ENCODE data around the gene PCF11. TPM values are rescaled to one million over a fixed set of nuclear protein-coding genes. Genes with fewer than 3 reads are reported as not detected.

The PCF11 gene, protein sequence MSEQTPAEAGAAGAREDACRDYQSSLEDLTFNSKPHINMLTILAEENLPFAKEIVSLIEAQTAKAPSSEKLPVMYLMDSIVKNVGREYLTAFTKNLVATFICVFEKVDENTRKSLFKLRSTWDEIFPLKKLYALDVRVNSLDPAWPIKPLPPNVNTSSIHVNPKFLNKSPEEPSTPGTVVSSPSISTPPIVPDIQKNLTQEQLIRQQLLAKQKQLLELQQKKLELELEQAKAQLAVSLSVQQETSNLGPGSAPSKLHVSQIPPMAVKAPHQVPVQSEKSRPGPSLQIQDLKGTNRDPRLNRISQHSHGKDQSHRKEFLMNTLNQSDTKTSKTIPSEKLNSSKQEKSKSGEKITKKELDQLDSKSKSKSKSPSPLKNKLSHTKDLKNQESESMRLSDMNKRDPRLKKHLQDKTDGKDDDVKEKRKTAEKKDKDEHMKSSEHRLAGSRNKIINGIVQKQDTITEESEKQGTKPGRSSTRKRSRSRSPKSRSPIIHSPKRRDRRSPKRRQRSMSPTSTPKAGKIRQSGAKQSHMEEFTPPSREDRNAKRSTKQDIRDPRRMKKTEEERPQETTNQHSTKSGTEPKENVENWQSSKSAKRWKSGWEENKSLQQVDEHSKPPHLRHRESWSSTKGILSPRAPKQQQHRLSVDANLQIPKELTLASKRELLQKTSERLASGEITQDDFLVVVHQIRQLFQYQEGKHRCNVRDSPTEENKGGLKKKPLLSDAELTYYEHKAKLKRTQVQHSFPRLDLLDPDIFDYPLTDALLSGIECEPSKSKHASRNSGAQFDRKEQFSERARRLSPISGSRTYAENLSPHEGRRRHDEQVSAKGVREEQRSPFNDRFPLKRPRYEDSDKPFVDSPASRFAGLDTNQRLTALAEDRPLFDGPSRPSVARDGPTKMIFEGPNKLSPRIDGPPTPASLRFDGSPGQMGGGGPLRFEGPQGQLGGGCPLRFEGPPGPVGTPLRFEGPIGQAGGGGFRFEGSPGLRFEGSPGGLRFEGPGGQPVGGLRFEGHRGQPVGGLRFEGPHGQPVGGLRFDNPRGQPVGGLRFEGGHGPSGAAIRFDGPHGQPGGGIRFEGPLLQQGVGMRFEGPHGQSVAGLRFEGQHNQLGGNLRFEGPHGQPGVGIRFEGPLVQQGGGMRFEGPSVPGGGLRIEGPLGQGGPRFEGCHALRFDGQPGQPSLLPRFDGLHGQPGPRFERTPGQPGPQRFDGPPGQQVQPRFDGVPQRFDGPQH (N-terminal part only)
- 100 to 1,000 TPM in 1 of 8 experiments, 10 to 100 TPM in 7; 35.2 to 101 (median 50.6) TPM for total RNA-seq

DNA sequence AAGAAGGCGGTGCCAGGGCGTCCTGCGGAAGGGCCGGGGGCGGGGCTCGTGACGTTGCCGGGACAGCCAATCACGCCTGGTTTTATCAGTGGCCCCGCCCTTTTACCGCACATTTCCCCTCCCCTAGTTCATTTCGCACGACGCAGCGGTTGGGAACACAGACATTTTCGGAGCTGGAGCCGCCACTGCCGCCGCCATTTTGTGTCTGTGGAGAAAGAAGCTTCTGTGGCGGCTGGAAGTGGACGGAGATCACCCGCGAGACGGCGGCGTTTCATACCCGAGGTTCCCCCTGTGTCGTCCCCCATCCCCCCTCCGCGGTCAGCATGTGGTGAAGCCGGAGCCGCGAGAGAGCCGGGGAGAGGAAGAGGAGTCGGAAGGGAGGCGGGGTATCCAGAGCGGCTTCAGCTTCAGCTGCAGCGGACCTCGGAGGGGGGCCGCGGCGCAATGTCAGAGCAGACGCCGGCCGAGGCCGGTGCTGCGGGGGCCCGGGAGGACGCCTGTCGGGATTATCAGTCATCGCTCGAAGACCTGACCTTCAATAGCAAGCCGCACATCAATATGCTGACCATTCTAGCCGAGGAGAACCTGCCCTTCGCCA lies at the start of gene PCF11:
Gene PCF11 (plus strand): TSS at position 136 of the 598 bp plus-strand sequence. CDS start 309 bp downstream, at position 445.
- in situ Hi-C loops (cut with MboI; ENCODE audit: low pct_unique_long_range_greater_than_20kb in 2 of 9, low sequenced_read_pairs in 9 of 9, unreplicated experiment in 9 of 9): no loop called here
- WGBS, 10 experiments: 0% methylated on average over 1 to 5 of the region's 55 CpGs; no CpG with 5 or more reads in 8 of the 10 experiments
- peak; percentile 0 to 21 (median 8) for ATAC-seq (replicated peaks in 6 of 8)
- Histone ChIP-seq H3K27ac (peak within 1 kb of the TSS; percentile 96 to 98), H3K4me1 (replicated peaks in 1 of 2) (peaks cover 9 to 26% of the 10 kb centered on the region in 2 donors), H3K4me3 (peak within 1 kb of the TSS; percentile 79 to 97 (median 89))

DNA sequence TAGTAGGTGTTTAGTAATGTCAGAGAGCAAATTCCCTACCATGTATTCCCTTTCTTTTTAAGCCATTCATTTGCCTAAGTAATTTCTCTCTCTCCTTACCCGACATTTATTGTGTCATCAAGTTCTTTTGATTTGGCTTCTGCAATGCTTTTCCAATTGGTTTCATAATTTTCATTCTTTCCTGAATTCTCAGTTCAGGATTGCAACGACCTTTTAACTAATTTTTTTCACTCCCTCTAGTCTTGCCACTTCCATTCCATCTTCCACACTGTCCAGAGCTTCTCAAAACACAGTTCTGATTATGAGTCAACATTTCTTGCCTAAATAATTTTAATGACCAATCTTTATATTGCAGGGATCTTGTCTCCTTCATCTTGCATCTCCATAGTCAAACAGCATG lies 44.0 kb upstream of the PCF11 start:
- ATAC-seq (replicated peaks in 6 of 8): no peak
- WGBS, 10 experiments: 0 to 90% (median 73%) methylated on average over 2 of the region's 2 CpGs
- no peak overlapping the region for H3K4me3 ChIP-seq
- in situ Hi-C loops (cut with MboI; ENCODE audit: low pct_unique_long_range_greater_than_20kb in 2 of 9, low sequenced_read_pairs in 9 of 9, unreplicated experiment in 9 of 9): no loop called here
- peaks cover 4 to 9% of the 10 kb centered on the region in 2 donors for H3K4me1 ChIP-seq (replicated peaks in 1 of 2)
- H3K27ac ChIP-seq: no peak overlapping the region

DNA sequence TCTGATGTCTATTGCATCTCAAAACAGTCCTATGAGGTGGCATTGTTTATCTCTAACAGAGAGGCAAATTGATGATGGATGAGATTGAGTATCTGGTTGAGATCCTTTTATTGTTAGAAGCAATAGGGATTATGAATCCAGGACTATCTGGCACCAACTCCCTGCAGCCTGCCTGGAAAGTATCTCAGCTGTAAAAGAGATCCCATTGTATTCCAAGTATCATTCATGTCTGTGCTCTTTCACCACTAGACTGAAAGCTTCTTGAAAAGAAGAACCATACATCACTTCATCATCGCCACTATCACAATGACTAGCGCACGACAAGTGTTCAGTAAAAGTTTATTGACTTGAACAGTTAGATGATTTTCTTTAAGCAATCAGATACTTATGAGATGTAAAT lies 41.9 kb upstream of the PCF11 start:
- ATAC-seq (replicated peaks in 6 of 8): peak in 5 of 8 experiments; percentile 44 to 78 (median 64)
- Histone ChIP-seq H3K4me3 (peak overlapping the region in 1 of 5 donors; percentile 9), H3K27ac (peak overlapping the region in 1 of 2 donors; percentile 2), H3K4me1 (replicated peaks in 1 of 2) (peaks cover 4 to 9% of the 10 kb centered on the region in 2 donors)
- WGBS, 10 experiments: 9 to 100% (median 40%) methylated on average over 1 to 3 of the region's 3 CpGs; no CpG with 5 or more reads in 2 of the 10 experiments
- in situ Hi-C loops (cut with MboI; ENCODE audit: low pct_unique_long_range_greater_than_20kb in 2 of 9, low sequenced_read_pairs in 9 of 9, unreplicated experiment in 9 of 9): no loop called here

DNA sequence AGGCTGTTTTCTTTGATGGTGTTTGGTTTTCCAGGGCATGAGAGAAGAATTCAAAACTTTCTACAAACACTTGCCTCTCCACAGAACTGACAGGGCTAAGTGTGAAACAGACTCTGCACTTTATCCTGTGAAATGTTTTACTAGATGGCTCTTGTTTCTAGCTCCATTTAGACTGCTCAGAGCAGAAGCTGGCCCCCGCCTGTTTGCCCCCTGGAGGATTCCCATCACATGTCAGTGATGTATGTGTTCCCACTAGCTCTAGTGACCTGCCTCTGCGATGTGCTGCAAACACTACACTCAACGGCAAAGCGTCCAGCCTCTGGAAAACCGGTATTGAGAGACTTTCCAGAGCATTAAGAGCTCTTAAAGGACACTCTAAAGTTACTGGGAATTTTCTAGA lies 41.4 kb upstream of the PCF11 start:
- peak in 6 of 8 experiments; percentile 27 to 100 (median 98) for ATAC-seq (replicated peaks in 6 of 8)
- Histone ChIP-seq H3K4me3 (peak overlapping the region in 1 of 5 donors; percentile 9), H3K4me1 (replicated peaks in 1 of 2) (peaks cover 4 to 9% of the 10 kb centered on the region in 2 donors), H3K27ac (peak overlapping the region in 1 of 2 donors; percentile 2)
- 7 to 60% (median 26%) methylated on average over 1 to 4 of the region's 5 CpGs; no CpG with 5 or more reads in 2 of the 10 experiments for WGBS, 10 experiments
- in situ Hi-C loops (cut with MboI; ENCODE audit: low pct_unique_long_range_greater_than_20kb in 2 of 9, low sequenced_read_pairs in 9 of 9, unreplicated experiment in 9 of 9): no loop called here

DNA sequence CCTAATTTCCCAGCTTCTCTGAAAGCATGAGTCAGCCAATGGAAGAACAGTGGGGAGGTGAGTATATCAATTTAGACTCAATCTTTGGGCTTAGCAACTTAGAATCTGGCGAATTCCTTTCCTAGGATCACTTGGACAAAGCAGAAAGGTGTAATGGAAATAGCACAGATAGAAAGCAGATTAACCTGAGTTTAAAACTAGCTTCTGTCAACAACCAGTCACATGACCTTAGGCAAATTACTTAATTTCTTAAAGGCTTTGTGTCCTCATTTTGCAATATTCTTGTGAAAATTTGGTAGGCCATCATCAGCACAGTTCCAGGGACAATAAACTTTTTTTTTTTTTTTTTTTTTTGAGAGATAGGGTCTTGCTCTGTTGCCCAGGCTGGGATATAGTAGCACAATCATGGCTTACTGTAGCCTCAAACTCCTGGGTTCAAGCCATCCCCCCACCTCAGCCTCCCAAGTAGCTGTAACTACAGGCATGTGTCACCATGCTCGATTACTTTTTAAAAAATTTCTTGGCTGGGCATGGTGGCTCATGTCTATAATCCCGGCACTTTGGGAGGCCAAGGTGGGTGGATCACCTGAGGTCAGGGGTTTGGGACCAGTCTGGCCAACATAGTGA lies 40.8 kb upstream of the PCF11 start:
- Histone ChIP-seq H3K4me1 (replicated peaks in 1 of 2) (peaks cover 4 to 9% of the 10 kb centered on the region in 2 donors), H3K27ac (peak overlapping the region in 1 of 2 donors; percentile 2), H3K4me3 (no peak overlapping the region)
- peak in 5 of 8 experiments; percentile 34 to 50 (median 46) for ATAC-seq (replicated peaks in 6 of 8)
- in situ Hi-C loops (cut with MboI; ENCODE audit: low pct_unique_long_range_greater_than_20kb in 2 of 9, low sequenced_read_pairs in 9 of 9, unreplicated experiment in 9 of 9): no loop called here
- 33 to 100% (median 69%) methylated on average over 1 to 3 of the region's 3 CpGs; no CpG with 5 or more reads in 2 of the 10 experiments for WGBS, 10 experiments

DNA sequence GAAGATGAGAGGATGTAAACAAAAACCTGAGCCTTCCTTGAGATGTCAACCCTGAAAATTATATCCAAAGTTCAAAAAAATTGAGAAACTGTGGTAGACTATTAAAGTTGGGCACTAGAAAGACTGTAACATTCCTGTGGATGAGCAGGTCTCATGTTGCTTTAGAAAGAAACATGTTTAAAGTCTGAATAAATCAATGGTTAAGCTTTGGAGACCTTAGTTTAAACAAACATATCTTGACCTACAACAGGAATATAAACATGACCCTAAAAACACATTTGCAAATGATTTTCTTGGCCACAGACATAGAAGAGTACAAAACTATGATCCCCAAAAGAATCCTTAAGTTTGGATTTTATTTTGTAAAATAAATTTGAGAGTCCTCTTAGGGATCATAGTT lies 38.1 kb upstream of the PCF11 start:
- in situ Hi-C loops (cut with MboI; ENCODE audit: low pct_unique_long_range_greater_than_20kb in 2 of 9, low sequenced_read_pairs in 9 of 9, unreplicated experiment in 9 of 9): no loop called here
- H3K4me3 ChIP-seq: no peak overlapping the region
- H3K27ac ChIP-seq: no peak overlapping the region
- H3K4me1 ChIP-seq (replicated peaks in 1 of 2): peaks cover 4 to 9% of the 10 kb centered on the region in 2 donors
- ATAC-seq (replicated peaks in 6 of 8): no peak

DNA sequence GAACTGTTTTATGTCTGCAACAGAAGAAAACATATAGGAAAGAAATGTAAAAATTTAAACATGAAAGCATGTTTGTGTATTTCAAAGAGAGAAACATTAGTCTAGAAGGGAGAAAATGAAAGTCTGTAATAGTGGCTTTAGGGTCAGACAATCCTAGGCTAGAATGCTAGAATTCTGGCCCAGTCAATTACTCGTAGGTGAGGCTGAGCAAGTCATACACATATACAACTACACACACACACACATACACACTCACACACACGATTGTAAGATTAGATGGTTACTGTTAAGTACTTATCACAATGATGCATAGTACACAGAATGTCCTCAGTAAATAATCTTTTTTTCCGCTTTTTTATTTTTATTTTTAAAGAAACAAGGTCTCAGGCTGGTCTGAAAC lies 37.7 kb upstream of the PCF11 start:
- peaks cover 4 to 9% of the 10 kb centered on the region in 2 donors for H3K4me1 ChIP-seq (replicated peaks in 1 of 2)
- H3K4me3 ChIP-seq: no peak overlapping the region
- no peak overlapping the region for H3K27ac ChIP-seq
- ATAC-seq (replicated peaks in 6 of 8): no peak
- in situ Hi-C loops (cut with MboI; ENCODE audit: low pct_unique_long_range_greater_than_20kb in 2 of 9, low sequenced_read_pairs in 9 of 9, unreplicated experiment in 9 of 9): no loop called here
- 64 to 93% (median 80%) methylated on average over 1 to 3 of the region's 3 CpGs; no CpG with 5 or more reads in 1 of the 10 experiments for WGBS, 10 experiments

DNA sequence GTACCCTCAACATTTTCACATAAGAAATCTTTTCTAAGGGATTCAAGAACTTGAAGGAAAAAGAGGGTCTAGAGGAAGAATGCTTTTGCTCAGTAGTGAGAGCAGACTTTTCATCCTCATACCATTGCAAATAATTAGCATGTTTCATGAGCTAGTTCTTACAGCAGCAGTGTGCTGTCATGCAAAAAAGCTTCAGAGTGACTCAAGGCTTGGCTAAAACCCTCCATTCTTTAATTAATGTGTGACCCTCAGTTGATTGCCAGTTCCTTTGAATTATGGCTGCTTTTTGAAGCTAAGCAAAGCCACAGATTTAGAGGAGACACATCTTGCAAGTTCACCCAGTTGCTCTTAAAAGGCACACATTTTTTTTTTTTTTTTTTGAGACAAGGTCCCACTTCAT lies 36.6 kb upstream of the PCF11 start:
- peak in 2 of 8 experiments; percentile 59 to 73 for ATAC-seq (replicated peaks in 6 of 8)
- H3K4me3 ChIP-seq: no peak overlapping the region
- H3K4me1 ChIP-seq (replicated peaks in 1 of 2): peaks cover 4 to 8% of the 10 kb centered on the region in 2 donors
- no peak overlapping the region for H3K27ac ChIP-seq
- in situ Hi-C loops (cut with MboI; ENCODE audit: low pct_unique_long_range_greater_than_20kb in 2 of 9, low sequenced_read_pairs in 9 of 9, unreplicated experiment in 9 of 9): no loop called here

DNA sequence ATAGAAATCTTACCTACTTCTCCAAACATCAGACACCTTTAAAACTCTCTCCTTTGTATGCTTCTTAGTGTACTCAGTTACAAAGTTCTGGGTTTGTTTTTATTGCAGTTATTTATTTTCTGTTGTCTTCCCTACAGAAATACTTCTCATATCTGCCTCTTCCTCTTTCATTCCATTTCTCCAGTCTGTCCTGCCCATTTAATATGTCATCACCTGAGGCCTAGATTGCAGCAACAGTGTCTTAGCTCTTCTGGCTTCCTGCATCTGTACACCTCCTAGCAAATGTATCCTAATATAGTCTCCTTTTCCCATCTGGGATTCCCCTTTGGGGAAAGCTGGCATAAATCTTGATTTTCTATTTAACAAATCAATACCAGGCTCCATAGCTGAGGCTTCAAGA lies 34.9 kb upstream of the PCF11 start:
- H3K27ac ChIP-seq: no peak overlapping the region
- in situ Hi-C loops (cut with MboI; ENCODE audit: low pct_unique_long_range_greater_than_20kb in 2 of 9, low sequenced_read_pairs in 9 of 9, unreplicated experiment in 9 of 9): no loop called here

DNA sequence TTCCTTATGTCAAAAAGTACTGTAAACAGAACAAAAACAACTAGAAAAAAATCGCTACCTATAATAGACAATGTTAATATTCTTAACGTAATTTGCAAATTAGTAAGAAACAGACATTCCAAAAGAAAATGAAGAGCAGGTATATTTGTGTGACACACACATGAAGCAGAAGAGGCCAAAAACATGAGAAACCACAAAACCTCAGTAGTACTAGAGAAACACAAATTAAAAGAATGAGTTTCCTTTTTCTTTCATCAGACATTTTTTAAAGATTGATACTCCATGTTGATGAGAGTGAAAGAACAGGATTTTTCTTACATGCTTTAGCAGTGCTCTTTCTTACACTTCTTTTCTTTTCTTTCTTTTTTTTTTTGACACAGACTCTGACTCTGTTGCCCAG lies 34.2 kb upstream of the PCF11 start:
- Histone ChIP-seq H3K4me1 (replicated peaks in 1 of 2) (no peaks in the 10 kb centered on the region), H3K4me3 (no peak overlapping the region), H3K27ac (no peak overlapping the region)
- ATAC-seq (replicated peaks in 6 of 8): no peak
- 54 to 100% (median 93%) methylated on average over 1 to 2 of the region's 2 CpGs for WGBS, 10 experiments
- in situ Hi-C loops (cut with MboI; ENCODE audit: low pct_unique_long_range_greater_than_20kb in 2 of 9, low sequenced_read_pairs in 9 of 9, unreplicated experiment in 9 of 9): no loop called here

More for the DNA sequence above, 34.9 kb upstream of the PCF11 start:
- Histone ChIP-seq H3K4me3 (no peak overlapping the region), H3K4me1 (replicated peaks in 1 of 2) (no peaks in the 10 kb centered on the region)
- ATAC-seq (replicated peaks in 6 of 8): no peak

DNA sequence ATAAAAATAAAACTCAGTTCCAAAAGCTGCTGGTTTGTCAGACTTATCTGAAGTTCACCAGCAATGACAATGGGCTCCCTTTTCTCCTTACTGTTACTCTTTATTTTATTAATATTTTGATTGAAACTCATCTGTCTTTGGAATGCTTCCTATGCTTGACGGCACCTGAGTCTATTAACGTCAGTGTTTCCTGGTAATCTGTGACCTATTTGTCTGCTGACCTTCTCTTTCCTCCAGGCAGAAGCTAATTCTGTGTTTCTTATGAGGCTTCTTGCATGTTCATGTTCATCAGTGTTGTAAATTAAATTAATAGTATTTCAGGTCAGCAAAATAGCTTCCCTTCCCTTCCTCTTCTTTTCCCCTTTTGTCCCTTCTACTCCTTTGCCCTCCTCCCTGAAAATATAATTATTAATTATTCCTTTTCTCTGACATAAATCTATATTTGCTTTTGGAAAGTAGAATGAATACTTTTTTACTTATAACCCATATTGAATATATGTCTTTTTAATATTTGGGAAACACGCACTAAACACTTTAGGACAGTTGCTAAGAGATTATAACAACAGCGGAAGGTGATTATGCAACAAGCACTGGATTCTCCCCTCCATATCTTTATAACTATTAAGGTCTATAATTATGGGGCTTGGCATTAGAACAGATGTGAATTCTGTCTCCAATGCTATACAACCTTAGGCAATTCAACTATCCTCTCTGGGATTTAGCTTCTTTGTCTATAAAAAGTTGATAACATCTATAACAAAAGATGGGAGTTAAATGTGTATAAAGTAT lies 32.1 kb upstream of the PCF11 start:
- Histone ChIP-seq H3K4me3 (no peak overlapping the region), H3K4me1 (replicated peaks in 1 of 2) (no peaks in the 10 kb centered on the region), H3K27ac (no peak overlapping the region)
- ATAC-seq (replicated peaks in 6 of 8): no peak
- WGBS, 10 experiments: 55 to 100% (median 85%) methylated on average over 1 to 4 of the region's 4 CpGs
- in situ Hi-C loops (cut with MboI; ENCODE audit: low pct_unique_long_range_greater_than_20kb in 2 of 9, low sequenced_read_pairs in 9 of 9, unreplicated experiment in 9 of 9): no loop called here
